Smooth muscle cell (in vitro differentiated cells): Measurements from ENCODE around the gene DPP6. TPM values are rescaled to one million over a fixed set of nuclear protein-coding genes. Genes with fewer than 3 reads are reported as not detected.

Experiments used
- DNase-seq: peaks from one replicate; lab custom pipeline; 2025; ENCODE audit not compliant: unreplicated experiment; lab: John Stamatoyannopoulos, UW
- H2AFZ ChIP-seq: fragments of 200-600 bp; sonication (generic); 2 replicates; pipeline ENCODE4 v1.6.0; 2016; ENCODE audit warnings: antibody characterized with exemption, low read depth, mild to moderate bottlenecking
- H3F3A ChIP-seq: fragments of 200-600 bp; sonication (generic); 2 replicates; pipeline ENCODE4 v1.6.0; 2017; ENCODE audit warnings: antibody characterized with exemption, low read depth
- H3K27ac ChIP-seq: fragments of 200-600 bp; sonication (generic); 2 replicates; pipeline ENCODE4 v1.5.1; 2016; ENCODE audit warnings: low read depth, mild to moderate bottlenecking
- H3K27me3 ChIP-seq: fragments of 200-600 bp; sonication (generic); 2 replicates; pipeline ENCODE4 v1.6.1; 2016; ENCODE audit warnings: low read depth, mild to moderate bottlenecking
- H3K36me3 ChIP-seq: fragments of 200-600 bp; sonication (generic); 2 replicates; pipeline ENCODE4 v1.5.1; 2016; ENCODE audit warnings: low read depth
- H3K4me1 ChIP-seq: fragments of 200-600 bp; sonication (generic); 2 replicates; pipeline ENCODE4 v1.5.1; 2016; ENCODE audit warnings: low read depth
- H3K4me2 ChIP-seq: fragments of 200-600 bp; sonication (generic); 2 replicates; pipeline ENCODE4 v1.6.0; 2016; ENCODE audit warnings: mild to moderate bottlenecking
- H3K4me3 ChIP-seq: fragments of 200-600 bp; sonication (generic); 2 replicates; pipeline ENCODE4 v1.5.1; 2016; ENCODE audit warnings: mild to moderate bottlenecking
- H3K79me2 ChIP-seq: fragments of 200-600 bp; sonication (generic); 2 replicates; pipeline ENCODE4 v1.6.0; 2016; ENCODE audit warnings: low read depth, mild to moderate bottlenecking
- H3K9ac ChIP-seq: fragments of 200-600 bp; sonication (generic); 2 replicates; pipeline ENCODE4 v1.6.0; 2016; ENCODE audit warnings: low read depth
- H3K9me3 ChIP-seq: fragments of 200-600 bp; sonication (generic); replicated peaks from 2 replicates; pipeline ENCODE4 v1.5.1; 2016; ENCODE audit warnings: low read depth
- H4K20me1 ChIP-seq: fragments of 200-600 bp; sonication (generic); 2 replicates; pipeline ENCODE4 v1.6.0; 2016; ENCODE audit warnings: low read depth
- WGBS: methylation state at CpG from one replicate; pipeline ENCODE4 v1.1.7; 2016; ENCODE audit warnings: low lambda C conversion rate; 5-methylcytosine and 5-hydroxymethylcytosine counted together
- polyA plus RNA-seq: library from polyadenylated mRNA; unstranded; fragments of >200 nt; fragmentation: Nextera tagmentation; extraction: Ambion mirVana; gene quantifications from 2 replicates; pipeline ENCODE4 v1.2.1, GENCODE V29; 2016
- total RNA-seq: library from RNA; depleted of rRNA; stranded (reverse); fragments of >200 nt; gene quantifications from 2 replicates; pipeline ENCODE4 v1.2.3, GENCODE V29; 2014
- TF ChIP-seq, protein P1 (sequence below): fragments of 200-600 bp; sonication (generic); IDR thresholded peaks from 2 replicates; pipeline ENCODE4 v1.5.1; 2017; ENCODE audit warnings: borderline replicate concordance, mild to moderate bottlenecking, antibody characterized with exemption; ENCODE audit not compliant: insufficient read depth, poor library complexity, severe bottlenecking

DPP6 gene
- total and polyA plus RNA-seq, 2 experiments from 2014 or later: 0.72 TPM; not detected in 1

DNA sequence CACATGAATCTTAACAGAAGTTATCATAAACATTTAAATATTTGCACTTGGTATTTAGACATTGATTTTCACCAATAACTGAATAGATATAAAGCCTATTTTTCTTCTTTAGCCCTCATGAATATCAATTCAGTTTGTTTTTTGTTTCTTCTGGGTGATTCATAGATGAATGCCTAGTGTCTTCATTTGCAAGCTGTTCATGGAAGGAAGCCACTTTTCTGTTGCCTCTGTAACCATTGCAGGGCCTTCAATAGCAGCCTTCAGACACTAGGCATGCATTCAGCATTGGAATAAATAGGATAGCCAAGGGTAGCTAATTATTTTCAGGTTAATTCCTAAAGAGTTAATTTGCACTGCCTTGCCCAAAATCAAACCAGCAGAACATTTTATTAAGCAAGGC lies 375.3 kb downstream of the DPP6 start:
- Histone ChIP-seq H3K4me2 (no peak overlapping the region), H3K27ac (no peak overlapping the region), H3K9ac (no peak overlapping the region), H3K4me3 (no peak overlapping the region), H3F3A (no peaks in the 10 kb centered on the region), H2AFZ (no peak overlapping the region), H4K20me1 (no peaks in the 10 kb centered on the region), H3K27me3 (no peaks in the 10 kb centered on the region), H3K4me1 (peaks cover 3% of the 10 kb centered on the region), H3K9me3 (no peaks in the 10 kb centered on the region), H3K36me3 (no peaks in the 10 kb centered on the region), H3K79me2 (no peaks in the 10 kb centered on the region)
- TF ChIP-seq, protein P1, sequence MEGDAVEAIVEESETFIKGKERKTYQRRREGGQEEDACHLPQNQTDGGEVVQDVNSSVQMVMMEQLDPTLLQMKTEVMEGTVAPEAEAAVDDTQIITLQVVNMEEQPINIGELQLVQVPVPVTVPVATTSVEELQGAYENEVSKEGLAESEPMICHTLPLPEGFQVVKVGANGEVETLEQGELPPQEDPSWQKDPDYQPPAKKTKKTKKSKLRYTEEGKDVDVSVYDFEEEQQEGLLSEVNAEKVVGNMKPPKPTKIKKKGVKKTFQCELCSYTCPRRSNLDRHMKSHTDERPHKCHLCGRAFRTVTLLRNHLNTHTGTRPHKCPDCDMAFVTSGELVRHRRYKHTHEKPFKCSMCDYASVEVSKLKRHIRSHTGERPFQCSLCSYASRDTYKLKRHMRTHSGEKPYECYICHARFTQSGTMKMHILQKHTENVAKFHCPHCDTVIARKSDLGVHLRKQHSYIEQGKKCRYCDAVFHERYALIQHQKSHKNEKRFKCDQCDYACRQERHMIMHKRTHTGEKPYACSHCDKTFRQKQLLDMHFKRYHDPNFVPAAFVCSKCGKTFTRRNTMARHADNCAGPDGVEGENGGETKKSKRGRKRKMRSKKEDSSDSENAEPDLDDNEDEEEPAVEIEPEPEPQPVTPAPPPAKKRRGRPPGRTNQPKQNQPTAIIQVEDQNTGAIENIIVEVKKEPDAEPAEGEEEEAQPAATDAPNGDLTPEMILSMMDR: no peak
- no peak for DNase-seq

DNA sequence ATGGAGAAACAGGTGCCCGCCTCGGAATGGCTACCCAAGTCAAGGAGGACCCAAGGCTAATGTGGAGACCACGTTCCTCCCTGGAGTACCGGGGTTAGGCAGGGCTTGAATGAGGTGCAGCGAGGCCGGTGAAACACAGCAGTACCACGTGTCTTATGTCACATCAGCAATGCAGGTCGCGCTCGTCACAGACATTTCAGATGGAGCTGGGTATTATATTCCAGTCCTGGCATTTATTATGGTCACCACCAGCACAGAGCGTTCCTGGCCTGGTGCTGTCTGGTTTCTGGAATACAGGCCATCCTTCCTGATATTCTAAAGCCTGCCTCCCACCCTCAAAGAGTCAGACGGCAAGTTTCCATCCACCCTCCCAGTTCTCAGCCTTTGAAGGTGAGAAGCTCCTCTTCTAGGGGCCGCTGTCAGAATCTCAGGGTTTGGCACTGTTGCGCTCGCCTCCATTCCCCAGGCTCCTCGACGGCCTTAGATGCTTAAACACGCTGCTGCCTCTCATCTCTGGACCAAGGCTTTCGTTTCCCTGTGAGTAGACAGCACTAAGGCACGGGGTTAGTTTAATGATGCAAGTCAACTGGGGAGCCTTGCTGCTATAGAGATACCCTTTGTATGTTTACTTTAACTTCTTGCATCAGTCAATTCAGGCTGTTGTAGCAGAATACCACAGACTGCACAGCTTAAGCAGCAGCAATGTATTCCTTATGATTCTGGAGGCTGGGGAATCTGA lies 377.6 kb downstream of the DPP6 start:
- Histone ChIP-seq H3K4me2 (no peak overlapping the region), H2AFZ (no peak overlapping the region), H3K27ac (no peak overlapping the region), H3F3A (no peaks in the 10 kb centered on the region), H3K9ac (no peak overlapping the region), H3K36me3 (no peaks in the 10 kb centered on the region), H3K9me3 (no peaks in the 10 kb centered on the region), H3K4me1 (peaks cover 3% of the 10 kb centered on the region), H3K4me3 (no peak overlapping the region), H4K20me1 (no peaks in the 10 kb centered on the region), H3K27me3 (no peaks in the 10 kb centered on the region), H3K79me2 (no peaks in the 10 kb centered on the region)
- DNase-seq: no peak
- 85% methylated on average over 20 of the region's 20 CpGs for WGBS
- TF ChIP-seq, protein P1: no peak

- H3K4me1 ChIP-seq: peaks cover 3% of the 10 kb centered on the region
- no peaks in the 10 kb centered on the region for H3F3A ChIP-seq
- no peak overlapping the region for H3K4me2 ChIP-seq
- H3K9ac ChIP-seq: no peak overlapping the region
- no peak overlapping the region for H3K4me3 ChIP-seq
- no peak overlapping the region for H2AFZ ChIP-seq
- H3K79me2 ChIP-seq: no peaks in the 10 kb centered on the region
- TF ChIP-seq, protein P1: no peak
- H3K27me3 ChIP-seq: no peaks in the 10 kb centered on the region
- 88% methylated on average over 9 of the region's 9 CpGs for WGBS
- no peaks in the 10 kb centered on the region for H4K20me1 ChIP-seq
- H3K9me3 ChIP-seq: no peaks in the 10 kb centered on the region
- no peaks in the 10 kb centered on the region for H3K36me3 ChIP-seq
- DNase-seq: no peak
- no peak overlapping the region for H3K27ac ChIP-seq
Measured at GRCh38 chr7:154430640-154431039, 378.4 kb downstream of the DPP6 start.

DNA sequence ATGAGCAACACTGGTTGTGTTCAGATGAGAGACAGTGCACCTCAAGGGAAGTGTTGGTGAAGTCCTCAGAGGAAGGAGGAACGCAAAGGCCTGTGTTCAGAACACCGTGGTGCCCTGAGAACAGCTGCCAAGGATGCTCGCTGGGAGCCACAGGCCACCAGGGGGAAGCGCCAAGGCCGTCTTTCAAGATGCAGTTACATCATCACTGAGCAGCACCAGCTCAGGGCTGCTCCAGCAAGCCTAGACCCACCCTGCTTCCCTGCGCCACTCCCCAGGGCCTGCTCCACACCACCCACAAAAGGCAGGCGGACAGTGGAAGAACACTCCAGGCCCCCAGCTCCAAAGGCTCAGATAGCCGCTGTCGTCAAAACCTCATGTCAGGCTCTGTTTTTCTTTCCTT lies 378.8 kb downstream of the DPP6 start:
- no peak overlapping the region for H3K27ac ChIP-seq
- H3K36me3 ChIP-seq: no peaks in the 10 kb centered on the region
- TF ChIP-seq, protein P1: no peak
- no peaks in the 10 kb centered on the region for H3F3A ChIP-seq
- no peak overlapping the region for H3K4me3 ChIP-seq
- no peaks in the 10 kb centered on the region for H3K9me3 ChIP-seq
- H3K4me2 ChIP-seq: no peak overlapping the region
- WGBS: 85% methylated on average over 9 of the region's 9 CpGs
- H3K4me1 ChIP-seq: peaks cover 3% of the 10 kb centered on the region
- no peak overlapping the region for H3K9ac ChIP-seq
- no peaks in the 10 kb centered on the region for H4K20me1 ChIP-seq
- no peaks in the 10 kb centered on the region for H3K27me3 ChIP-seq
- no peak for DNase-seq
- H2AFZ ChIP-seq: no peak overlapping the region
- H3K79me2 ChIP-seq: no peaks in the 10 kb centered on the region
